Activated naive CD8-positive, alpha-beta T cell treated with anti-CD3 and anti-CD28 coated beads, Interleukin-2, amount 50 U/mL, for 16 hours (primary cell): ENCODE data around the gene ZNF81.
"Not testable (repeated sequence)": the region's sequence is repeated elsewhere in the genome, so short reads cannot be mapped to it uniquely, and the experiment has no call there.

Source experiments
- DNase-seq: peaks from one replicate; pipeline ENCODE4 v3.0.0-alpha.2; 2020; ENCODE audit warnings: low read depth, low spot score

ZNF81 gene

DNA sequence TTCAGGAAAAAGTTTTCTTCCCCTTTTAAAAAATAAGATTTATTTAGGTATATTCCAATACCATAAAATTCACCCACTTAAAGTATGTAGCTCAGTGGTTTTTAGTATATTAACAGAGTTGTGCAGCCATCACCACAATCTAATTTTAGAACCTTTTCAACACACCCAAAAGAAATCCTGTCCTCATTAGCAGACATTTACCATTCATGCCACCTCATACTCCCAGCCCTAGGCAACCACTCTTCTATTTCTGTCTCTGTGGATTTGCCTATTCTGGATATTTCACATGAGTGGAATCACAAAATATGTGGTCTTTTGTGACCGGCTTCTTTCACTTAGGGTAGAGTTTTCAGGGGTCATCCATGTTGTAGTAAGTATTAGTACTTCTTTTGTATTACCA, 7.4 kb downstream of the ZNF81 start:
- DNase-seq = no peak

DNA sequence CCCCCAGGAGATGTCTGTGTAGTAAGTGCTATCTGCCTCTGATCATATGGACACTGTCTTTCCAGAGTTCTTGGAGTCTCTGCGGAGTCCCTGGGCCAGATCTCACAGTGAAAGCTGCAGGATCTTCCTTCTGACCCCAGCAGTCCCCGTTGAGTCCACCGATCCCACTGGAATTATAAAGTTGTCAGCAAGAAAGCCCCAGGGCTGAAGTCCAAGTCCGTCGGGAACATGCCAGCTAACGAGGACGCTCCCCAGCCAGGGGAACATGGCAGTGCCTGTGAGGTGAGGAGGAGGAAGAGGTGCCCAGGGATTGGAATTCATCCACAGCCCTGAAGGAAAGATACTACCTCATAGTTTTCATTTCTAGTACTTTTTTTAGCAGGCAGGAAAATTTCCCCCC, 9.3 kb downstream of the ZNF81 start:
- DNase-seq = no peak

DNA sequence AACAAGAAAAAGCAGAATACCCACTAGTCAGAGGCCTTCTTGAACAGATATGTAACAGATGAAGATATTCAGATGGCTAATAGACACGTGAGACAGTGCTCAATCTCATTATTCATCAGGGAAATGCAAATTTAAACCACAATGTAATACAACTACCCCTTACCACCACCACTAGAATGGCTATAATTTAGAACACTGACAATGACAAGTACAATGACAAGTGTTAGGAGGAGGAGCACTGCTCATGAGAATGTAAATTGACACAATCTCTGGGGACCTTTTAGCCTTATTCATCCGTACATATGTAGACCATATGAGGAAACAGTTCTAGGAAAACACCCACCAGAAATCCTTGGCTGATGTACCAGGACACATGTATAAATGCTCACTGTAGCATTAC, 13.1 kb downstream of the ZNF81 start:
- DNase-seq = no peak

DNA sequence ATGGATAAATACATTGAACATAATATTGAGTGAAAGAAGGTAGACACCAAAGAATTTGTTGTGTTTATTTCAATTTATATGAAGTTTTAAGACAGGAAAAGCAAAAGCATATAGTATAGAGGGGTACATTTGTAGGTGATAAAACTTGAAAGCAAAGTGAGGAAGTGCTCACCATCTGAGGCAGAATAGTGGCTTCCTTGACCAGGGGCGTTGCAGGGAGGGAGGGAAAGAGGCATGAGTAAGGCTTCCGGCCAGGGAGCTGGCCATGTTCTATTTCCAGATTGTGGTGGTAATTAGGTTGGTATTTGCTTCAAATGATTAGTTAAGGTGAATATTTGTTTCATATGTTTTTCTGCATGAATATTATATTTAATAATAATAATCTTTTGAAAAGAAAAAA, 13.7 kb downstream of the ZNF81 start:
- not testable (repeated sequence) for DNase-seq

DNA sequence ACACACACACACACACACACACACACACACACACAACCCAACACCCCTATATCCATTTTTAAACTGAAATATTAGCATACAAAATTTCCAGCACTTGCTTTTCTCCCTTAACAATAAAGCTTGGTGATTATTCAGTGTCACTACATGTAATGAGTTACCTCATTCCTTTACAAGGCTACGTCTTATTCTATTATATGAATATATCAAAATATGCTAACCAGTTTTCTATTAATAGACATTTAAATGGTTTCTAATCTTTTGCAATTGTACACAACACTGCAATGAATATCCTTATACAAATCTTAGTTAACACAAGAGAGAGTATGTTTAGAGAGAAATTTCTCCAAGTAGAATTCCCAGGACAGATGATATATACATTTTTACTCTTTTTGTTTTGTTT, 14.2 kb downstream of the ZNF81 start:
- DNase-seq = no peak

DNA sequence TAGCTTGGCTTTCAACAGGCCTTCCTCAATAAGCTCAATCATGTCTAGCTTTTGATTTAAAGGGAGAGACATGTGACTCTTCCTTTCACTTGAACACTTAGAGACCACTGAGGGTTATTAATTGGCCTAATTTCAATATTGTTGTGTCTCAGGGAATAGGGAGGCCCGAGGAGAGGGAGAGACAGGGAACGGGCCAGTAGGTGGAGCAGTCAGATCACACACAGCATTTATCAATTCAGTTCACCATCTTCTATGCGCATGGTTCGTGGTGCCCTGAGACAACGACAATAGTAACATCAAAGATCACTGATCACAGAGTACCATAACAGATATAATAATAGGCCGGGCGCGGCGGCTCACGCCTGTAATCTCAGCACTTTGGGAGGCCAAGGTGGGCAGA, 17.8 kb downstream of the ZNF81 start:
- DNase-seq = no peak

DNA sequence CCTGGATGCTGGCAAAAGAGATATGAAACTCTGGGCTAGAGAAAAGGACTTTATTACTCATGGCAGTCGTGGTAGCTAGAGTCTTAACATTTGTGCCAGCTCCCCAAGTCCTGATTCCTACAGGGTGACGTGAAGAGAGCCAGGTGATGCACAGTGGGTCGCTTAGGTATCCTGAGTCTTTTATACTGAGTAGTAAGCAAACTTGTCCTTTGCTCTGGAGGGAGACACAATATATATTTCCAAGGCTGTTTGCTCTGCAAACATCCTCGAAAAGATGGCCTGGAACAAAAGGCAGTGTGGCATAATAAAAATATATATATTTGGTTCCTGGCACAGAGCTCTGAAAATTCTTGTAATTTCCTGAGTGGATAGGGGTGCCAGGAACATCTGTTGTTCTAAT, 23.0 kb downstream of the ZNF81 start:
- DNase-seq = no peak

DNA sequence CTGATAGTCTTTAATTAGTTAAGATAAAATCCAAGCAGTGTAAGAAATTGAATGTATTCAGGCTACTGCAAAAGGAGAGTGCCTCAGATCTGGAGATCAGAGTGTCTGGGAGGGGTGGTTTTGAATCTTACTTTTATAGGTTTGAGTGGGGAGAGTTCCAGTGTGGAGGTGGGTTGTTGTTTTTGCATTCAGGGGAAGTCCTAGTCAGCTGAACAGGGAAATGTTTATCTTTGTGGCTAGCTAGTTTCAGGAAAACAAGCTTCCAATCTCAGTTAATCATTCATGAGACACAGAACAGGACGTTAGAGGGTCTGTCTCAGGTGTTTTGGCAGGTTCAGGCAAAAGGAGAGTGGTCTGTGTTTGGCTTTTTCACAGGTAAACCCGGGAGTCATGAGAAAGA, 26.0 kb downstream of the ZNF81 start:
- DNase-seq = no peak

DNA sequence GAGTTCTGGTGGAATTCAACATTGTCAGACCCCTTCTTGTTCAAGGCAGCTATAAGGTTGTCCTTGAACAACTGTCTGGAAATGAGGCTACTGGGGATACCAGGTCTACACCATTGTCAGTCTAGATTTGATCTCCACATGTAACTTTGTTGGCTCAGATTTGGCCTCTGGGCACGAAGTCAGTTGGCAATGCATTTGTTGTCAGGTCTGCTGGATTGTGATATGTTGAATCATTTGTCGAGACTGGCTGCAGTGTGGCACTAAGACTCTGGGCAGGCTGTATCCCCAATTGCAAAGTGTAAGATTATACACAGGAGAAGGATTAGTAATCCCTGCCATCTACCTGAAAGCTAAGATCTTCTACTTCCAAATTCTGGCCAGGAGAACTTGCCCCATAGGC, 26.5 kb downstream of the ZNF81 start:
- DNase-seq = no peak

DNA sequence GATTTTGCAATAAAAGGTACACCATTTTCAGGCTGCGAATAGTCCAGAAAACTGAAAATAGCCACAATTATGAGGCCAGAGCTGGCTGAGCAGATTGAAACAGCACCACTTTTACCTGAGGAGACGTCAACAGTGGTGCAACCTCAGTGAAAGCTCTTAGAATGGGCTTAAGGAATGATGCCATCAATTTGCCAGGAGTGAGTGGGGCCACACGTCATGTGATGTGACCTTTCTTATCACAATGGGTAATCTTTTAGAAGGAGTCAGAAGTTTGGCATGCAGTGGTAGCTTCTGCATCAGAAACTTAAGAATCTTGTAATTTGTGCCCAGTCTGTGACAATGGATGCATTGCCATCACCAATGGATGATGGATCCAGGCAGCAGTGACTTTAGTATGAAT, 27.6 kb downstream of the ZNF81 start:
- DNase-seq = no peak

DNA sequence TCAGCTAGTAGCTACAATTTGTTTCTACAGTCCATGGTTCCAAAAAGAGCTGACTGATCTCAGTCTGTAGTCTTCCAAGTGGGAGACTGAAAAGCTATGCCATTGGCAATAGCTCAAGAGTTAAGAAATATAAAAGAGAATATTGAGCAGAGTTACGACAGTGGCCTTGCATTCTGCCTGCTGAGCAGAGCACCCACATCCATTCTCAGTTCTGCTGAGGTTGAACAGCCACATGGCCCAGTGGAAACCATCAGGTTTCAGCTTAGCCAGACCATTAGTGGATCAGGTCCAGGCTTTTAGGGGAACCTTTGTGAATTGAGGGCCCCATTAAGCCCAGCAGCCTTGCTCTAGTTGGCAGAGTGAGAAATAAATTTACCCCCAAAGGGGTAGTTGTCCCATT, 28.1 kb downstream of the ZNF81 start:
- DNase-seq = no peak

DNA sequence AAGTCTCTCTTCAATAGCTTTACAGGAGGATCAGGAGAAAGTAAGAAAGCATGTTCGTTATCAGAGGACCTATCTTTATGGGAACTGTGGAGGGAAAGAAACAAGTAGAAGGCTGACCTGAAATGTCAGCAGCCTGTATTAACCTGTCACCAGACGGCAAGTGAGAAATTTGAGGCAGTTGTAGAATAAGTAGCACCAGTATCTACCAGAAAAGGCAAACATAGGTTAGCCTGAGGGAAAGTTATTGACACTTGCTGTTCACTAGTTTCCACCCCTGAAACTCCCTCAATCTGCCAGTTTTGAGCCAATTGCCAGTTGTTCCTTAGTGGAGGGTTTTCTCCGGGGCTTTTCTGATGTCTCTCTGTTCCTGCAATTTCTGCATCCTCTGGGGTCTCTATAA, 36.4 kb downstream of the ZNF81 start:
- no peak for DNase-seq

DNA sequence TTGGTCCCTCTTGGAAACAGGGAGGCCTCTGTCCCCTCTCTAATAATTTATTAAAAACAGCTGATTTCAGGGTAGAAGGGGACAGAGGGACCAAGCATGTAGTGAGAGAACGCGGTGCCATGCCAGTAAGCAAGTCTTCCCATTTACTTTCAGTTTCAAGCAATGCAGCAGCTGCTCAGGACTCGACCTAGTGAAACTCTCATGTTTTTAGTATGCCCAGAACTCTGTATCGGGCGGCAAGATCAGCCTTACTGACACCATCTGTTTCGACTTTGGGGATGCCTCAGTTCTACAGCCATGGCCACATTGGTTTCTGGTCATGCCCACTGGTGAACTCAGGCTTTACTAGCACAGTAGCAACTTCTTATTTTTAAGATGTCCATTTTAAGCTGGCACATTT, 40.6 kb downstream of the ZNF81 start:
- DNase-seq = no peak

DNA sequence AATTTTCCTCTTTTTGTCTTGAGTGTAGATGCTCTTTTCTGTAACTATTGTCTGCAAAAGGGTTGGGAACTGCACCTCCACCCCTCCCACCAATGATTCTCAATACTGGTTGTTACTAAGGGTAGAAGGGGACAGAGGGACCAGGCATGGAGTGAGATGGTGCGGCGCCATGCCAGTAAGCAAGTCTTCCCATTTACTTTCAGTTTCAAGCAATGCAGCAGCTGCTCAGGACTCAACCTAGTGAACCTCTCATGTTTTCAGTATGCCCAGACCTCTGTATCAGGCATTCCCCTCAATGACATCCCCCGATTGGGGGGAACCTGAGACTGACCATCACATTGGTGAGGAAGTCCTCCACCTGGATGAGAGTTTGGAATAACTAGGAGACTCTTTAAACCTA, 41.5 kb downstream of the ZNF81 start:
- no peak for DNase-seq

DNA sequence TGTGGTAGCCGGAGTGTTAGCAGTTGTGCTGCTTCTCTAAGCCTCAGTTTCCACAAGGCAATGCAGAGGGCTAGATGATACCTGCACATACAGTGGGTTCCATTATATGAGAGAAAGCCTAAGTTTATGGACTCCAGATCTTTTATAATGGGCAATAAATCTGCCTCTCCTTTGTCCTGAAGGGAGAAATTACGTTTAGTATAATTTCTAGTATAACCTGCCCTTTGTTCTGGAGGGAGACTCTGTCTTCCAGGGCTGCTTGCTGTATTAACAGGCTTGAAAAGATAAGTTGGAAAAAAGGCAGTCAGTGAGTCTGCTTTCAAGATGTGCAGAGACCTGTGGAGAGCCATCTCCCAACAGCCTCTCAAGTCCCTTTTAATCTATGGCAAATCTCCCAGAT, 42.8 kb downstream of the ZNF81 start:
- DNase-seq = no peak

DNA sequence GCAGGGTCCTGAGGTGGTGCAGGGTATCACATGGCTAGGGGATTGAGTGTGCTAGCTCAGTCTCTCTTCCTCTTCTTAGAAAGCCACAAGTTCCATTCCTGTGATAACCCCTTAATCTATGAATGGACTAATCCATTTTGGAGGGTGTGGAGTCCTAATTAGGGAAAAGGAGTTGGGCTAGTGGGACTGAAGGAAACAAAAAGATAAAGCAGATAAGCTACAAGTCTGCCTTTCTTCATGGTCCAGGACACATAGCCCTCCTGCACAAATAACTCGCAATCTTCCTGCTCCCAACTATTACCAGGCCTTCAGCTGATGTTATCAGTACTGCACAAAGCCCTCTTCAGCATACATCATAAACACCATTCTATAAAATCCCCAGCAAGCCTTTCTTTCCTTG, 44.2 kb downstream of the ZNF81 start:
- DNase-seq = no peak

DNA sequence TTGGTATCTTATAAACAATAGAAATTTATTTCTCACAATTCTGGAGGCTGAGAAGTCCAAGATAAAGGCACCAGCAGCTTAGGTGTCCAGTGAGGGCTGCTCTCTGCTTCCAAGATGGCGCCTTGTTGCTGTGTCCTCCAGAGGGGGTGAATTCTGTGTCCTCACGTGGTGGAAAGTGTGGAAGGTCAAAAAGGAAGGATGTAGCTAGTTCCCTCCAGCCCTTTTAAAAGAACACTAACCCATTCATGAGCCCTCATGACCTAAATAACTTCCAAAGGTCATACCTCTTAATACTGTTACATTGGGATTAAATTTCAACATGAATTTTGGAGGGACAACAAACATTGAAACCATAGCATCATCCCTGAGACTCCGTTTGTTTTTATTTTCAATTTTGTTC, 48.8 kb downstream of the ZNF81 start:
- no peak for DNase-seq

DNA sequence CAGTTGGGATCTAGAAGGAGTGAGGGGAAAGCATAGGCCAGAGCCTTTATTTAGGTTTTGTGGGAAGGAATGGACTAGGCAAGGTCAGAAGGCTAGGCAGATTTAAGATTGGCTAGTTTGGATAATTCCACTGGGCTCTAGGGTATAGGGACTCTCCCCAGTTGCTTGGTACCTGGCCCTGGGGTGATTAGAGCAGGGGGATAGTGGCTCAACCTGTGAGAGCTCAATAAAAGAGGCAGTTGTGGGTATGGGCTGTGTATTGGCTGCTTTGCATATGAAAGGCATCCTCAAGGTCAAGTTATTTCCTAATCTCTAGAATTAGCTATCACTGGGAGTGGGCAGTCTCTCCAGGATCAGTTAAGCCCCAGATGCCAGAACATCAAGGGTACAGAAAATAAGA, 61.3 kb downstream of the ZNF81 start:
- no peak for DNase-seq

DNA sequence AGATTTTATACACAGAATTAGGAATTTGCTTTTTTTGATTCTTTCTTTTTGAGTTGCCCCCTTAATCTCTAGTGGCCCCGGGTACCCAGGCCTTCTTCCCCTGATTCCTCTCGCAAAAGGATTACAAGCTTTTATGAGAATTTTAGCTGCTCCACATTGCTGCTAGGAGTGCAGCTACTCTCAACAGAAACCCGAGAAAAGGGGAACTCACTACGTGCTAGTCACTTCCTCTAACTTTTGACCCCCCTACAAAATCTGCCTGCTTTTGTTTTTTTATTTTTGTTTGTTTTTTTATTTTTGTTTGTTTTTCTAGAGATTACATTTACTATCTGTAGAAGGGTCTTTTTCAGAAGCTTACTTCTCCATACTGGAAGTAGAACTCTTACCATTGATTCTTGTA, 64.1 kb downstream of the ZNF81 start:
- no peak for DNase-seq

DNA sequence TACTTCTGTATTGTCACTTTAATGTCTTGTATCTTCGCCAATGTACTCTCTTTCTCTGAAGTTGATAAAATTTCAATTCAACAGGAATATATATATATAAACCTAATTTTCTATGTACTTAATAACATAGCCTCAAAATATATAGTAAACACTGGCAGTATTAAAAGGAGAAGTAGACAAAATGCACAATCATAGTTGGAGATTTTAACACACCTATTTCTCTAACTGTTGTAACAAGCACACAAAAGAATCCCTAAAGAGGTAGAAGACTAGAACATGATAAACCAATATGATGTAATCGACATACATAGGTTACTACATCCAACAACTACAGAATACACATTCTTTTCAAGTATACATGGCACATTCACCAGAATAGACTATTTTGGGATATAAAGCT, 65.5 kb downstream of the ZNF81 start:
- DNase-seq = no peak

DNA sequence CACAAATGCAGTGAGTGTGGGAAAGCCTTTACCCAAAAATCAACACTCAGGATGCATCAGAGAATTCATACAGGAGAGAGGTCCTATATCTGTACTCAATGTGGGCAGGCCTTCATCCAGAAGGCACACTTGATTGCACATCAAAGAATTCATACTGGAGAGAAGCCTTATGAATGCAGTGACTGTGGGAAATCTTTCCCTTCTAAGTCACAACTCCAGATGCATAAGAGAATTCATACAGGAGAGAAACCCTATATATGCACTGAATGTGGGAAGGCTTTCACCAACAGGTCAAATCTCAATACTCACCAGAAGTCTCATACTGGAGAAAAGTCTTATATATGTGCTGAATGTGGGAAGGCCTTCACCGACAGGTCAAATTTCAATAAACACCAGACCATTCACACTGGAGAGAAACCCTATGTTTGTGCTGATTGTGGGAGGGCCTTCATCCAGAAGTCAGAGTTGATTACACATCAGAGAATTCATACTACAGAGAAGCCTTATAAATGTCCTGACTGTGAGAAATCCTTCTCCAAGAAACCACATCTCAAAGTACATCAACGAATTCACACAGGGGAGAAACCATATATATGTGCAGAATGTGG, 79.3 kb downstream of the ZNF81 start:
- DNase-seq = no peak

DNA sequence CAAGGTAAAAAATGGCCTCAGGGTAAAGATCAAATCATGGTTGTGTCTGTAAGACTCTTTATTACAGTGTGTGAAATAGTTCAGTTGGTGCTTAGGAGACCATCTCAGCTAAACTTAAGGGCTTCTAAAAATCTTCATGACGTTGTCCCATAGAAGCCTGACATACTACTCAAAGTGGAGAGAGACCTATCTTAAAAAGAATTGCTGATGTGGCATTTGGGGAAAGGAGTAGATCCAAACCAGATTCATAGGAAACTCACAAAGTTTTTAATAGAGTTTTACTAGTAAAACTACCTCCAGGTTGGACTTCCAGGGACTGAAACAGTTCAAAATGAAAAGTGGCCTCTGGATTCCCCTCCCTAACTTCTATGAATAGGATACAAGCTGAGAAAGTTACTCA, 81.6 kb downstream of the ZNF81 start:
- DNase-seq = no peak

DNA sequence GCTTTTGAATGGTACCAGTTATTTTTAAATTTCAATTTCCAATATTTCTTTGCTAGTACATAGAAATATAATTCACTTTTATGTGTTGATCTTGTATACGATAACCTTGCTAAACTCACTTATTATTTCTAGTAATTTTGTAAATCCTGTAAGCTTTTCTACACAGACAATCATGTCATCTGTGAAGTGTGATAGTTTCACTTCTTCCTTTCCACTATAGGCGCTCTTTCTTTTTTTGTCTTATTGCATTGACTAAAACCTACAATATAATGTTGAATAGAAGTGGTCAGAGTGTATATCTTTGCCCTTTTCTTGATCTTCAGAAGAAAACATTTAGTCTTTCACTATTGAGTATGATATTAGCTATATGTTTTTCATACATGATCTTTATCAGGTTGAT, 90.5 kb downstream of the ZNF81 start:
- no peak for DNase-seq

DNA sequence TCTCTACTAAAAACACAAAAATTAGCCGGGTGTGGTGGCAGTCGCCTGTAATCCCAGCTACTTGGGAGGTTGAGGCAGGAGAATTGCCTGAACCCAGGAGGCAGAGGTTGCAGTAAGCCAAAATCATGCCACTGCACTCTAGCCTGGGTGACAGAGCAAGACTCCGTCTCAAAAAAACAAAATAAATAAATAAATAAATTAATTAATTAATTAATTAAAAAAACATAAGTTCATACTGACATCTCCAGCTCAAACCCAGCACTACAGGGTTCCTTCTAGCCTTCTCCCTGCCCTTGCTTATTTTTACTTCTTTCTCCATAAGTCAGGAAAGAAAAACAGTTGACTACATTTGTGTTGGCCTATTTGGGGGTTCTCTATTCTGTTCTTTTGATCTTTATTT, 95.3 kb downstream of the ZNF81 start:
- not testable (repeated sequence) for DNase-seq

DNA sequence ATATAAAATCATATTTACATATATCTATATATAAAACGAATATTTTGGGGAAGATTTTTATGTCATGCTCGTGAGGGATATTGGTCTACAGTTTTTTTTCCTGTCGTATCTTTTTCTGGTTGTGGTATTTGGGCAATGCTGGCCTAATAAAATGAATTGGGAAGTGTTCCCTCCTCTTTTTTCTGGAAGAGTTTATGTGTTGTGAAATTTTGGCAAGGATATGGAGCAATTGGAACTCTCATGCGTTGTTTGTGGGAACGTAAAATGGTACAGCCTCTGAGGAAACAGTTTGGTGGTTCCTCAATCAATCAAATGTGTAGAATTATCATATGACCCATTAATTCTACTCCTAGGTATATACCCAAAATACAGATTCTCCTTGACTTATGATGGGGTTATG, 97.2 kb downstream of the ZNF81 start:
- DNase-seq = no peak
